ENCODE data around the gene CNMD.
A peak's percentile ranks its signal among the peaks of the same experiment; 100 is the strongest.
"Not testable (repeated sequence)": the region's sequence is repeated elsewhere in the genome, so short reads cannot be mapped to it uniquely, and the experiment has no call there.

CNMD gene

DNA sequence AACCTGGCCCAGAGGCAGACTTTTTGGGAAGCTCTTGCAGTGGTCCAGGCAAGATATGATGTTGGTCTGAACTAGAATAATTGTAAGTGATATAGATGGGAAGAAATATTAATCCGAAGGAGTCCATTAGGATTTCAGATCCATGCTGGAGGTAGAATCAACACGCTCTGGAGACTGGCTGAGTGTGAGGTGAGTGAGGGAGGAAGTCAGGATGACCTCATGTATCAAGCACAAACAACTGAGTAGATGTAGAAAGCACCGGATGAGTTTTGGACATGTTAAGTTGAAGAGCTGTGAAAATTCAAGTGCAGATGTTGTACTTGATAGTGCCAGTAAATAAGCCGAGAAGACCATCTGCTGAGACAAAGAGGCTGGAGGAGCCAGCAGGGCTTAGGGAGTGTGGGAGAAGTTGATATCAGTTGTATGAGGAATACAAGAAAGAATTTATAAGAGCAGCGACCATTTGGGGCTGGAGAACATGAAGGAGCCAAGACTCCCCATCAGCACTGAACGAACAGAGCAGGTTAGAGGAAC is 5.3 kb upstream of the CNMD start:
- no peak for DNase-seq (ENCODE audit: low spot score)

DNA sequence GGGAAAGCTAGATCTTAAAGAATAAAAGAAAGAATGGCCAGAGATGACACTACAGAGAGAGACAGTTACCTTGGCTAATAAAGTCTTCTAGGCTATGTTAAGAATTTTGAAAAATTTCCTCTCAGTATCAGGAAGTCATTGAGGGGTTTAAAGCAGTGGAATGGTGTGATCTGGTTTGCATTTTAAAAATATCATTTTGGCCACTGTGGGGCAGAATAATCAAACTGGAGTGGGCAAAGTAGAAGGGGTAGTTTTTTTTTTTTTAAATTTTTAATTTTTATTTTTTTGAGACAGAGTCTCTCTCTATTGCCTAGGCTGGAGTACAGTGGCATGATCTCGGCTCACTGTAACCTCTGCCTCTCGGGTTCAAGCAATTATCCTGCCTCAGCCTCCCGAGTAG is 4.4 kb upstream of the CNMD start:
- DNase-seq (ENCODE audit: low spot score): no peak

DNA sequence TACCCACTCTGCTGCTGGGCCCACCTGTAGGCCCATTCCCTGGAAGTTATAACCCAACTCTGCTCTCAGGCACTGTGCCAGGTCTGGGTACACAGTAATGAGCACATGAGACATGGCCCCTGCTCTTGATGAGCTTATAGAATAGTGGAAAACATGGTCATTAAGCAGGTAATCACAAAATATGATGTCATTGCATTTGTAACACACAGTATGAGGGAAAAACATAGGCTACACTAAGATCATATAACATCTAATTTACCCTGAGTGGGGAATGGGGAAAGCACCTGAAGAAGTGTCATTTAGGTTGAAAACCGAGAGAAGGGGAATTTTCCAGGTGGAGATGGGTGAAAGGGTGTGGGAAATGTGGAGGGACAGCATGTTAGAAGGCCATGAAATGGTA is 3.9 kb upstream of the CNMD start:
- DNase-seq (ENCODE audit: low spot score): no peak

DNA sequence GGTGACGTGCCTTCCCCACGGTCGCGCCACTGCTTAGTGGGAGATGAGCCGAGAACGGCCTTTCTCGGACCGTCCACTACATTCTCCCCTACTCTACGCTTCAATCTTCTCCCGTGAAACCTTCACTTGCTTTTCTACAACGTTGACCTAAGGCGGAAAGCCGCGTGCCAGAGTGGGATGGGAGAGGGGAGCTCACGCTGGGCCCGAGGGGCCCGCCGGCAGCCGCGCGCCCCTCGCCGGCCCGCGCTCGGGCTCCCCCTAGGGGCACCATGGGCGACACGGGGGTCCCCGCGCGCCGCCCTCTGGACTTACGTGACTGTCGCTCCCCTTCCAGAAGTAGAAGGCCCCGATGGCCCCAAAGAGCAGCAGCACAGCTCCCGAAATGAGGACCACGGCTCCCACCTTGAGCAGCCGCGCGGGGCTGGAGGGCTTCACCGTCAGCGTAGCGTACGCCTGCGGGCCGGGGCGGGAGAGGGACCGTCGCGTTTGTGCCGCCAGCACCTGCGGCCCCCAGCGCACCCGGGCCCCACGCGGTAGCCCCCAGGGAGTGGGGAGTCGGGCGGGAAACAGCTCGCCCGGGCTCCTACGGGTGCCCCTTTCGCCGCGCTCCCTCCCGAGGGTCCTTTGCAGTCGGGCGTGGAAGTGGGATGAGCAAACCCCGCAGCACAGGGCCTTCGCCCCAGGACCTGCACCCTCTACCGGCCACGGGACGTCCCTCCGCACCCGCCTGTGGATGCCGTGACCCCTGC is 727 bp downstream of the CNMD start:
- DNase-seq (ENCODE audit: low spot score): no peak

DNA sequence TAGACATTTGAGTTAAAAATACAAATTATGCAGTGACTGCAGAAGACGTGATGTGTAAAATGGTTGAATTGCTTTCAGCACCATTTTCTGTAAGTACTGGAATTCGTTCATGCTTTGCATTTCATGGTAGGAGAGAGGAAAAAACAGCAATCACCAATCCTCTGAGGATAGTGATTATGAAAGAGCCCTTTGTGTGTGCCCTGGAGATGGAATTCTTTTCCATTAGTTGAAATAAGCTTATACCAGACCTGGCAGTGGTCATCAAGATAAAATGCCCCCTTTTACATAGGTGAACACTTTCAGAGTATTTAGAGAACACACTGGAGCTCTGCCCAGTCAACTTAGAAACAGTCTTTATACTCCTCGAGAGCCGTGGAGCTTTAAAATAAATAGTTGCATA is 1.7 kb downstream of the CNMD start:
- no peak for DNase-seq (ENCODE audit: low spot score)

DNA sequence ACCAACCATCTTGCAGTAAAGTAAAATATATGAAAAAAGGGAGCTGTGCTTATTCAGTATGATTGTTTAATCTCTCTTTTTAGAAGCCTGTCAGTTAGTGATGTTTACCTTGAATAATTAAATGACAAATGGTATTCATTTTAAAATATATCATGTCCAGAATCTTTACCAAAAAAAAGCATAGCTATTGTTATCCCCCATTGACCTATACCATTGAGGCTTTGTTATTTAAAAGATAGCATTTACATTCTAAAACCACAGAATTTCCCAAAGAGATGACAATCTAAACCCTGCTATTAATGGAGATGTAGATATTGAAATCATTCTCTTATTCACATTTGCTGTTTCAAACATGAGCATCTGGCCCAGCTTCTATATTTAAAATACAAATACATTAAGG is 2.2 kb downstream of the CNMD start:
- DNase-seq (ENCODE audit: low spot score): no peak

DNA sequence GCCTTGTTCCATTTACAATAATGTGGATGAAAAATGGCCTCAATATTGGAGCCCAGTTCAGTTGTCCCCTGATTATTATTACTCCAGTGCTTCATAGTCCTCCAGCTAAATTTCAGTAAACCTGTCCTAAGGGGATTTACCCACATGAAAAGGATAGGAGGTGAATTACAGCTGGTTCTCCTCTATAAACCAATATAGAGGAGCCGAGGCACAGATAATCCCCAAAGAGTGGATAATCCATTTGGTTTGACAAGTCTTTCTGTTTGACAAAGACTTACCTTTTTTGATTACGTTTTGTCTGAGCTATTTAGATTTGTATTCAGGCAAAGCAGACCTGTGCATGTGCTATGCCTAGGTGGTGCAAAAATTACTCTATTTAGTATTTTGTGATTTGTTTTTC is 2.7 kb downstream of the CNMD start:
- DNase-seq (ENCODE audit: low spot score): no peak

DNA sequence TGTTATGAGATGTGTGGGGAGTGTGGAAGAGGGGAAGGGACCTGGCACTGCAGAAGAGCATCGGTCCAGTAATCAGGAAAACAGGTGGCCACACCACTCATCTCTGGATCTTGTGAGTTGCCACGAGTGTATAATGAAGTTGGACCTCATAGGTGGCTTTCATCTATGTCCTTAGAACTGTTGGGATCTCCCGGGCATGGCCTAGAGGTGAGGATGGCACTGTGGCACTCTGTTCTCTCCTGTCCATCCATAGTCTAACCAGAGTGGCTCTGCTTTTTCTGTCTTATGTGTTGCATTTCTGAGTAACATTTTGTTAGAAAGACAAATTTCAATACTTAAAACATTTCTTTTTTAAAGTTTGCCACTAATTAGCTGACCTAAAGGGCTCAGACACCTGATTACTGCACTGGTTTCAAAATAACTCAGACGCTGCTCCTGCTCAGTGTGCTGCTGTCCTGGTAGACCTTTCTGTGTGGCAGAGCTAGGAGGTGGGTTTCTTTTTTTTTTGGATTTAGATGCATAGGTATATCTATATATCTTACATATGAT is 5.5 kb downstream of the CNMD start:
- DNase-seq (ENCODE audit: low spot score): no peak

DNA sequence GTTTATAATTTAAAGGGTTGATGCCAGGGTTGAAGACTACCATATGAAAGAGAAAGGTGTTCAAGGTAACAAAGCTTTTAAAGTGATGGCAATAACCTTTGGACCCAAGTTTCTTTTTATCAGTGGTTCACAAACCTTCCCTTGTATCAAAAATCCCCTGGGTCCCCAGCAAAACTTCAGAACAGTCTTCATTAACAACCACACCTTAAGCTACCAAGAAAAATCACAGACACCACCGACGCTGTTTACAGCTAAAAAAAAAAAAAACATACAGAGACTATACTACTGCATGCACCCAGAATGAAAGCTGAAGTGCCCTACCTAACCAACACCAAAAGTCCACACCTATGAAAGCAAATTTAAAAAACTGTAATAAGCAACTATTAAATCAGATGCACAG is 13.4 kb downstream of the CNMD start:
- DNase-seq (ENCODE audit: low spot score): no peak

DNA sequence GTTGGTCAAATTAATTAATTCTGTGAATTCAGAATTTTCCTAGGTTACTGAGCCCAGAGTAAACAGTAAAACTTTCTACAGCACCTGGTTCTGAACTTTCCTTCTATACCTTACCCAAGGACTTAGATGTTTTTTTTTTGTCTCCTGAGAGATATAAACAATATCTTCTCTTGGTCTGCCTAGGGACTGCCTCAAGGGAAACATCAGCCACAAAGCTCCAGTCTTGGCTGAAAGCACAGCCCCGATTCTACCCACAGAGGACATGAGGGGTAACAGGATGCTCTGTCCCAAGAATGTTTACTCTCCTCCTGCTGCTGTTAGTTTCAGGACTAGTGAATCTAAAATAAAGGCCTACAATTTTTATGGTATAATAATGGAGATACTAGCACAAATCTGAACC is 14.3 kb downstream of the CNMD start:
- DNase-seq (ENCODE audit: low spot score): no peak

DNA sequence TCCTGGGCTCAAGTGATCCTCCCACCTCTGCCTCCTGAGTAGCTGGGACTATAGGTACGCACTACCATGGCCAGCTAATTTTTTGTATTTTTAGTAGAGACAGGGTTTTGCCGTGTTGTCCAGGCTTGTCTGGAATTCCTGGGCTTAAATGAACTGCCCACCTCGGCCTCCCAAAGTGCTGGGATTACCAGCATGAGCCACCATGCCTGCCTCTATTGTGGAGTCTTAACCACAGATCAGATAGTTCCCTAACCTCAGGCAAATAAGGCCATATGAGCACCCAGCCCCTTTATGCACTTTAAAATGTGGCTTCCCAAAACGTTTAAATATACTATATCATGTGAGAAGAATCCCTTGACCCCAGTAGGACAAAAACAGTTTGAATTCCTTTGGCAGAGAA is 16.4 kb downstream of the CNMD start:
- DNase-seq (ENCODE audit: low spot score): no peak

DNA sequence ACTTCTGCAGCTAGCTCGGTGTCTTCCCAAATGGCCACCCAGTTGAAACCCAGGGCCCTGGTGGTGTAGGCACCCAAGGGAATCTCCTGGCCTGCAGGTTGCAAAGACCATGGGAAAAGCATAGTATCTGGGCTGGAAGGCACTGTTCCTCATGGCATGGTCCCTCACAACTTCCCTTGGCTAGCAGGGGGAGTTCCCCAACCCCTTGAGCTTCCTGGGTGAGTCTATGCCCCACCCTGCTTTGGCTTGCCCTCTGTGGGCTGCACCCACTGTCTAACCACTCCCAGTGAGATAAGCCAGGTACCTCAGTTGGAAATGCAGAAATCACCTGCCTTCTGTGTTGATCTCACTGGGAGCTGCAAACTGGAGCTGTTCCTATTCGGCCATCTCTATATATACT is 18.3 kb downstream of the CNMD start:
- not testable (repeated sequence) for DNase-seq (ENCODE audit: low spot score)

DNA sequence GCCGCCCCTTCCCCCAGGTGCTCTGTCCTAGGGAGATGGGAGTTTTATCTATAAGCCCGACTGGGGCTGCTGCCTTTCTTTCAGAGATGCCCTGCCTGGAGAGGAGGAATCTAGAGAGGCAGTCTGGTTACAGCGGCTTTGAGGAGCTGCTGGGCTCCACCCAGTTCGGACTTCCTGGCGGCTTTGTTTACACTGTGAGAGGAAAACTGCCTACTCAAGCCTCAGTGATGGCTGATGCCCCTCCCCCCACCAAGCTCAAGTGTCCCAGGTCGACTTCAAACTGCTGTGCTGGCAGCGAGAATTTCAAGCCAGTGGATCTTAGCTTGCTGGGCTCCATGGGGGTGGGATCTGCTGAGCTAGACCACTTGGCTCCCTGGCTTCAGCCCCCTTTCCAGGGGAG is 18.7 kb downstream of the CNMD start:
- not testable (repeated sequence) for DNase-seq (ENCODE audit: low spot score)

DNA sequence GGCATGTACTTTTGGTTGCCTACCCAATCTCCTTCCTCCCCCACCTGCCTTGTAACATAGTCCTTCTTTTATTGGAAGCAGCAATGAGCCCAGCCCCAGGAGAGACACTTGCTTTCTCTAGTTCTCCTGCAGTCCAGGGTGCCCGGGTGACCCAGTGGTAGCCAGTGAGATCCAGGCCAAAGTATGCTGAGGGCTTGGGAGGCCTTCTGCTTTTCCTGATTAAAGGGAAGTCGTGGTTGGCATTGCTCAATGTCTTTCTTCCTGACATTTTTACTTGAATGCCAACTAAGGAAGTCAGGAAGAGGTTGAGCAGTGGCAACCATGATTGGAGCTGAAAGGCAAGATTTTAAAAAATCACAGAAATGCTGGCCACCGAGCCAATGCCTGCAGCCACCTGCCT is 25.7 kb downstream of the CNMD start:
- no peak for DNase-seq (ENCODE audit: low spot score)

DNA sequence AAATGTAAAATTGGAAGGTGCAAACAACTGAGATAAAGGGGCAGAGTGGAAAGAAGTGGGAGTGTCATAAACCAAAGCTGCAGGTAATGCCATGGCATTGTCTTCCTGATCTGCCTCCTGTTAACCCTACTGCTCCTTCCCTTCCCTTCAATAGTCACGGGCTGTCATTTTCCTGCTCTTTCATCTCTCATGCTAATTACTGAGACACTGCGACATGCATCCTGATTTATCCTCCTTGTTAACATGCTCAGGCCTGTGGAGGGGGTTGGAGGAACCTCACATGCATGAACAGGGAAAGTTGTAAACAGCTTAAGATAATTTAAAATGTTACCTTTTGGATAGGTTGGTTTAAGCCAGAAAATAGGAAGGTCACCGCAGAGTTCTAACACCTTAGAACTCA is 27.2 kb downstream of the CNMD start:
- DNase-seq (ENCODE audit: low spot score): no peak

DNA sequence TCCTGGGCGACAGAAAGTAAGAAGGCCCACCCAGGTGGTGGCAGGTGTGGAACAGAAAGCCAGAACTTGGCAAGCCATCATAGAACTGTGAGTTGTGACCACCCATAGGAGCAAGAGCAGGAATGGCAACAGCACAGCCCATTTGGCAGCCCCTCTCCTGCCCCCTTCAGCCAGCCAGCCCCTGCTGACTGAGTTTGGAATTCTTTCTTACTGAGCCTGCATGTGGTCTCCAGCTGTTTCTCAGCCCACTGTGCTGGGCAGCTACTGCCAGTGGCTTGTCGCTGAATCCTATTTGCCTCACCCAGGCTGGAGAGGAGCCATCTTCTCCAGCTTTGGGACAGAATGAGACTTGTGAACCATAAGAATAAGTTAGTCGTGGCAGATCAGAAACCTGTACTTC is 28.3 kb downstream of the CNMD start:
- no peak for DNase-seq (ENCODE audit: low spot score)

DNA sequence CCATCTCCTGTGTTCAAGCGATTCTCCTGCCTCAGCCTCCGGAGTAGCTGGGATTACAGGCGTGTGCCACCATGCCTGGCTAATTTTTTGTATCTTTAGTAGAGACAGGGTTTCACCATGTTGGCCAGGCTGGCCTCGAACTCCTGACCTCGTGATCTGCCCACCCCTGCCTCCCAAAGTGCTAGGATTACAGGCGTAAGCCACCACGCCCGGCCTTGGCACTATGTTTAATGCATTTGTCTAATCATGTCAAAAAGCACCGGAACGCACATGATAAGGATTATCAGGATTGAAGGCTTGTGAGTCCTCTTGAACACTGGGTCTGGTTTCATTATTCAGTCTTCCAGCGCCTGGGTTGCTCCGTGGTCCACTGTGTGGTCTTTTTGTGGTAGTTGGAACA is 31.4 kb downstream of the CNMD start:
- not testable (repeated sequence) for DNase-seq (ENCODE audit: low spot score)

DNA sequence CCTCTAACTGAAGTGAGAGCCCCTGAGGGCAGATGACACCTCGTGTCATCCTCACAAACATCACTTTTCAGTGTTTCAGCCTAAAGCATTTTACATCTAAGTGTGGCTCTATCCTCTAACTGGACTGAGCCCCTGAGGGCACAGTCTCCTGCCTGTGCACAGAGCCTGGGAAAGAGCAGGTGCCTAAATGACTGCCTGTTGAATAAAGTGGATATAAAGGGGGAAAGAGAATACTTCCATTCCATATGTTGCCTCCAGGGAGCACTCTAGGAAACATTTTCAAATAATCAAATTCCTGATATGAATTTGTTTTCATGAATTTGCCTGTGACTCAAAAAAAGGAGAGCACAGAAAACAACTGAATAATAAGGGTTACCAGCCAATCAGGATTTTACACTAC is 32.2 kb downstream of the CNMD start:
- DNase-seq (ENCODE audit: low spot score): peak; percentile 10

DNA sequence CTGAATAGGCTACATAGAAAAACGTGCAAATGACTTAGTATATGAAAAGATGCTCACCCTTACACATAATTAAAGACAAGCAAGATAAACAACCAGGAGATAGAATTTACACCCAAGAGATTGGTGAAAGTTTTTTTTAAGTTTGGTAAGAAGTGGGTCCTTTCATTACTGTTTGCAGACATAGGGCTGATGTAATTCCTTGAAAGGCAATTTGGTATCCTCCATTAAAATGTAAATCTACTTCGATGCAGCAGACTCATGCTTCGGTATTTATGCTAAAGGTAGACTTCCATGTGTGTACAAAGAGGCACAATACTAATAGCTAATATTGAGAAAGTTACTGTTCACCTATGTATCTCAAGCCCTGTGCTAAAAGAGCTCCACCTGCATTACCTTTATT is 33.5 kb downstream of the CNMD start:
- no peak for DNase-seq (ENCODE audit: low spot score)

DNA sequence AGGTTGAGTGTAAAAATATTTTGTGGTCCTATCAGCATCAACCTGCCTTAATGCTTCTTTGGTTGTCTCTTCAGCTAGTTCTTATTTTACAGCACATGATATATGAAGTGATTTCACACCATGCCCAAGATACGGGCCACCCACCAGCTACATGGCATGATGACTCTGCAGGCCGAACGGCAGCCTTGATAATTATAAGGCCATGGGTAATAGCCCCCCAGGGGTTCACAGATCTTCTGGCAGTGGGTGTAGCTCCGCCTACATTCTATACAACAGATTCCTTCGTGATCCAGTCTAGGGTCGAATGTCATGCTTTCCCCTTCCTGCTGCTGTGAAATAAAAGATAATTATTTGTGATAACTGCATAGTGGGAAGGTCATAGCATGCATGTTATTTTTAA is 36.1 kb downstream of the CNMD start:
- no peak for DNase-seq (ENCODE audit: low spot score)

DNA sequence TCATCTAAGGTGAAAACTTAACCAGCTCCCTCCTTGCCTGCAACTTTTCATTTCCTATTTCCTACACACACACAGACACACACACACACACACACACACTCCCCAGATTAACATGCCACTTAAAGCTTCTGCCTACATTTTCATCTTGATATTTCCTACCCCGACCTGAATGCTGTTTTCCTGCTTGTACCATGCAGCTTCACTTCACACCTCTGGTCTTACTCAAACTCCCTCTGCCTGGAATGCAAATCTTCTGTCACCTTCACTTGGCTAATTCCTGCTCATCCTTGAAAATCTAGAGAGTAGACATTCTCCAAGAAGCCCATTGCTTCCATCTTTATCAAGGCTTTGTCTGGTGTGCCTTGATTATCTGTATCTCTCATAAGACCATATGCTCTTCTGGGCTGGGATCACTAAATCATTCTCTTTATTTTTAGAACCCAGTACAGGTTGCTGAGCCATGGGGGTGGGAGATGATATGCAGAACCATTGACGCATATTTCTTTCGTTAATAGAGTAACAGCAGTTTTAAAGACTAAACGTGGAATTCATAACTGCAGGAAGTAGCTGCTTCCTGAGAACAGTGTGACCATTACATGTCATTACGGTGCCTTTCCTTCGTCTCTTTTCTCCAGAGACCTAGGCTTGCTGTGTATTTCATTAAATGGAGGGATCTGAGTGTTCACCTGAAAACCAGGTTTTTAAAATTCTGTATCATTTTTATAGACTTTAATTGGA is 37.7 kb downstream of the CNMD start:
- no peak for DNase-seq (ENCODE audit: low spot score)

DNA sequence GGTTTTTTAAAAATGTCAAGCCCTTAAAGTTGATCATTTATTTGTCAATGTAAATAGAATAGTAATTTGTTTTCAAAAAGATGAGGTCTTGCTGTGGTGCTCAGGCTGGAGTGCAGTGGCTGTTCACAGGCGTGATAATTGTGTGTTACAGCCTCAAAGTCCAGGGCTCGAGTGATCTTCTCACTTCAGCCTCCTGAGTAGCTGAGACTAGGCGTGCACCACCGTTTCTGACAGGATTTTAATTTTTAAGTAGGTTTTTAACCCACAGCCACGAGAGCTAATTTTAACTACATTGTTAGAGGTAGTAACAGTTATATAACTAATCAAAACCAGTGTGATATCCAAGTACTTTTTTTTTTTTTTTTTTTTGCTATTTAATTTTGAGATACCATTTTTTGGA is 43.1 kb downstream of the CNMD start:
- DNase-seq (ENCODE audit: low spot score): no peak

DNA sequence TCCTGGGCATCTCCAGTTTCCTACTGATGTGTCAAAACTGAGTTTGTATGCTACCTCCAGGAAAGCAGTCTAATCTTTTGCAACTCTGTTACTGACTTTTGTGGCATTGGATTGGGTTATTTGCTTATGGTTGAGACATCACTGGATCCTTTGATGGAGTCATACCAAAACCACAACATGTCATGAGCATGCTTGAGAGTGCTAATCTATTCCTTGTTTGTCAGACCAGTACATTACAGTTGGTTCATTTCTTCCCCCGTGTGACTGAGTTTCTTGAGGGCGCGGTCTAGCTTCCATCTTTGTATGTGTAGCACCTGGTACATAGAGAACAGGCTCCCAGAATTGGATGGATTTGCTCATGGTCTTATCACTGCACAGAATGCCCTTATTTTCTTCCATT is 43.8 kb downstream of the CNMD start:
- DNase-seq (ENCODE audit: low spot score): peak; percentile 16
